Bronchial epithelial cell (primary cell): ENCODE measurements around the gene PINK1. TPM values are rescaled to one million over a fixed set of nuclear protein-coding genes. Genes with fewer than 3 reads are reported as not detected.
A peak's percentile ranks its signal among the peaks of the same experiment; 100 is the strongest.

Experiments
- DNase-seq: peaks from one replicate; pipeline ENCODE4 v3.0.0-alpha.2; 2010; ENCODE audit warnings: low read depth
- FAIRE-seq: peaks from 2 replicates; lab custom pipeline; 2011; peaks lifted over from hg19 to GRCh38; lab: Jason Lieb, UNC
- H3K27me3 ChIP-seq: 2 replicates; pipeline ENCODE4 v1.5.1; 2011; ENCODE audit warnings: low read length; ENCODE audit not compliant: control insufficient read depth, insufficient read depth
- H3K36me3 ChIP-seq: 2 replicates; pipeline ENCODE4 v1.5.1; 2011; ENCODE audit warnings: low read length; ENCODE audit not compliant: control insufficient read depth, insufficient read depth
- H3K4me3 ChIP-seq: 2 replicates; pipeline ENCODE4 v1.5.1; 2011; ENCODE audit warnings: mild to moderate bottlenecking, low read depth, low read length, control low read depth
- CTCF ChIP-seq: IDR thresholded peaks from 2 replicates; pipeline ENCODE4 v1.5.1; 2011; ENCODE audit warnings: mild to moderate bottlenecking, moderate library complexity, low read length, control low read depth, inconsistent platforms; ENCODE audit not compliant: insufficient read depth, severe bottlenecking
- total RNA-seq: library from RNA; depleted of rRNA; stranded (reverse); fragments of >200 nt; gene quantifications from 2 replicates; pipeline ENCODE4 v1.2.1, GENCODE V29; 2014

Gene PINK1
- total RNA-seq, 1 donor from 2014 or later, result 61.1 TPM

GRCh38 chr1:20689645-20690056 is 56.4 kb downstream of the PINK1 start:
- no peak overlapping the region for H3K4me3 ChIP-seq
- no peaks in the 10 kb centered on the region for H3K27me3 ChIP-seq
- H3K36me3 ChIP-seq, result no peaks in the 10 kb centered on the region
- DNase-seq (no peak), FAIRE-seq (no peak)
- TF ChIP-seq CTCF, result no peak

GRCh38 chr1:20691872-20692271 is 58.6 kb downstream of the PINK1 start:
- H3K27me3 ChIP-seq, result no peaks in the 10 kb centered on the region
- H3K4me3 ChIP-seq, result no peak overlapping the region
- no peaks in the 10 kb centered on the region for H3K36me3 ChIP-seq
- DNase-seq (no peak), FAIRE-seq (no peak)
- TF ChIP-seq CTCF, result no peak

GRCh38 chr1:20693623-20694022 is 60.4 kb downstream of the PINK1 start:
- H3K27me3 ChIP-seq, result no peaks in the 10 kb centered on the region
- no peak for FAIRE-seq
- DNase-seq, result no peak
- no peak for TF ChIP-seq CTCF
- no peaks in the 10 kb centered on the region for H3K36me3 ChIP-seq
- H3K4me3 ChIP-seq, result no peak overlapping the region

- no peak overlapping the region for H3K4me3 ChIP-seq
- no peaks in the 10 kb centered on the region for H3K27me3 ChIP-seq
- FAIRE-seq (no peak), DNase-seq (no peak)
- no peak for TF ChIP-seq CTCF
- no peaks in the 10 kb centered on the region for H3K36me3 ChIP-seq
Measured at GRCh38 chr1:20695515-20695914, 62.3 kb downstream of the PINK1 start.

GRCh38 chr1:20696397-20697333 is 63.4 kb downstream of the PINK1 start:
- Histone ChIP-seq H3K4me3 (peak overlapping the region; percentile 38), H3K36me3 (no peaks in the 10 kb centered on the region), H3K27me3 (no peaks in the 10 kb centered on the region)
- FAIRE-seq (no peak), DNase-seq (peak; percentile 74)
- peak; percentile 96 for TF ChIP-seq CTCF
